SK-N-SH (cell line): Measurements from ENCODE around the gene DNMT3B.

ENCODE experiments used
- CTCF ChIP-seq: fragments of 200-600 bp; sonication (generic); IDR thresholded peaks from 2 replicates; pipeline ENCODE4 v1.6.1; 2017; ENCODE audit warnings: antibody characterized with exemption, mild to moderate bottlenecking, moderate library complexity
- USF2 ChIP-seq: fragments of 150-350 bp; IDR thresholded peaks from 2 replicates; pipeline ENCODE4 v1.6.1; 2017; ENCODE audit warnings: antibody characterized with exemption, low read length, low read depth, borderline replicate concordance

GRCh38 chr20:32743237-32744112 is 18.7 kb upstream of the DNMT3B start, which contains the start of gene COMMD7:
- TF ChIP-seq USF2 (no peak), CTCF (no peak)
